Activated CD8-positive, alpha-beta memory T cell treated with anti-CD3 and anti-CD28 coated beads for 48 hours (primary cell): ENCODE data around the gene GTF2IRD1.
"Not testable (repeated sequence)": the region's sequence is repeated elsewhere in the genome, so short reads cannot be mapped to it uniquely, and the experiment has no call there.

Experiments used
- DNase-seq, 3 experiments: peaks; one replicate each; pipeline ENCODE4 v3.0.0-alpha.2; 2020; ENCODE audit warnings: low read depth in 2 of 3, low spot score in 2 of 3

GTF2IRD1 gene

GRCh38 chr7:74485611-74486010, 31.9 kb downstream of the GTF2IRD1 start:
- no peak for DNase-seq

GRCh38 chr7:74488518-74489030, 34.9 kb downstream of the GTF2IRD1 start:
- not testable (repeated sequence) for DNase-seq

- no peak for DNase-seq
Measured at GRCh38 chr7:74489997-74490945, 36.6 kb downstream of the GTF2IRD1 start.

GRCh38 chr7:74491490-74491889, 37.8 kb downstream of the GTF2IRD1 start:
- DNase-seq: not testable (repeated sequence)

- DNase-seq: no peak
Measured at GRCh38 chr7:74493295-74493694, 39.6 kb downstream of the GTF2IRD1 start.

GRCh38 chr7:74494076-74494548, 40.4 kb downstream of the GTF2IRD1 start:
- DNase-seq: no peak

GRCh38 chr7:74495112-74496086, 41.7 kb downstream of the GTF2IRD1 start:
- DNase-seq: no peak

GRCh38 chr7:74496272-74496671, 42.6 kb downstream of the GTF2IRD1 start:
- no peak for DNase-seq

GRCh38 chr7:74496773-74497172, 43.1 kb downstream of the GTF2IRD1 start:
- not testable (repeated sequence) for DNase-seq

GRCh38 chr7:74498354-74498753, 44.6 kb downstream of the GTF2IRD1 start:
- no peak for DNase-seq

- DNase-seq: no peak
Measured at GRCh38 chr7:74498996-74499834, 45.5 kb downstream of the GTF2IRD1 start.

- no peak for DNase-seq
Measured at GRCh38 chr7:74499835-74500388, 46.2 kb downstream of the GTF2IRD1 start.

GRCh38 chr7:74501298-74501697, 47.6 kb downstream of the GTF2IRD1 start:
- no peak for DNase-seq

GRCh38 chr7:74502216-74502891, 48.6 kb downstream of the GTF2IRD1 start:
- DNase-seq: no peak

- no peak for DNase-seq
Measured at GRCh38 chr7:74503061-74503460, 49.4 kb downstream of the GTF2IRD1 start.

GRCh38 chr7:74503943-74504342, 50.2 kb downstream of the GTF2IRD1 start:
- no peak for DNase-seq

- DNase-seq: no peak
Measured at GRCh38 chr7:74505471-74506324, 52.0 kb downstream of the GTF2IRD1 start.

GRCh38 chr7:74506325-74506724, 52.6 kb downstream of the GTF2IRD1 start:
- no peak for DNase-seq
